Prostate gland (tissue), 2 donors: ENCODE results near the gene SPACA5.
"Not testable (repeated sequence)": the region's sequence is repeated elsewhere in the genome, so short reads cannot be mapped to it uniquely, and the experiment has no call there.

ENCODE experiments used
- CTCF ChIP-seq, 4 experiments: fragments of 200-600 bp in 2 of 4; fragments of 450-650 bp in 2 of 4; sonication (generic) in 2 of 4; IDR thresholded peaks; 1 replicate in 3 of 4; 2 replicates in 1 of 4; pipeline ENCODE4 v1.5.1; 2016 to 2019; ENCODE audit warnings: antibody characterized with exemption in 4 of 4, mild to moderate bottlenecking in 2 of 4, moderate library complexity in 2 of 4
- POLR2A ChIP-seq: fragments of 450-650 bp; IDR thresholded peaks from one replicate; pipeline ENCODE4 v1.6.1; 2016; ENCODE audit warnings: antibody characterized with exemption, mild to moderate bottlenecking
- POLR2AphosphoS5 ChIP-seq: sonication (generic); formaldehyde crosslinking; IDR thresholded peaks from one replicate; pipeline ENCODE4 v1.6.1; 2017; ENCODE audit warnings: antibody characterized with exemption

GRCh38 chrX:48027545-48027944, 20.8 kb downstream of the SPACA5 start:
- not testable (repeated sequence) for TF ChIP-seq CTCF (IDR thresholded peaks at IDR 0.05); POLR2A; POLR2AphosphoS5
